Activated naive CD8-positive, alpha-beta T cell treated with anti-CD3 and anti-CD28 coated beads, Interleukin-2, amount 50 U/mL, for 24 hours (primary cell): ENCODE results near the gene WDR37.

Source experiments
- ATAC-seq: fragments of 150-1000 bp; cut with Tn5 transposase; one replicate; pipeline ENCODE4 v1.10.0; 2021
- DNase-seq: peaks from one replicate; pipeline ENCODE4 v3.0.0; 2021
- H3K27ac Mint-ChIP-seq: one replicate; pipeline ENCODE4 v1.8.0; 2021; ENCODE audit warnings: mild to moderate bottlenecking, mixed read lengths
- H3K27me3 Mint-ChIP-seq: one replicate; pipeline ENCODE4 v1.8.0; 2021; ENCODE audit warnings: mixed read lengths
- H3K36me3 Mint-ChIP-seq: one replicate; pipeline ENCODE4 v1.8.0; 2021; ENCODE audit warnings: low read depth, mixed read lengths
- H3K4me1 Mint-ChIP-seq: one replicate; pipeline ENCODE4 v1.8.0; 2021; ENCODE audit warnings: mixed read lengths
- H3K4me3 Mint-ChIP-seq: one replicate; pipeline ENCODE4 v1.8.0; 2021; ENCODE audit warnings: mild to moderate bottlenecking, moderate library complexity, mixed read lengths
- H3K9me3 Mint-ChIP-seq: one replicate; pipeline ENCODE4 v1.8.0; 2021; ENCODE audit warnings: mixed read lengths

The WDR37 gene

DNA sequence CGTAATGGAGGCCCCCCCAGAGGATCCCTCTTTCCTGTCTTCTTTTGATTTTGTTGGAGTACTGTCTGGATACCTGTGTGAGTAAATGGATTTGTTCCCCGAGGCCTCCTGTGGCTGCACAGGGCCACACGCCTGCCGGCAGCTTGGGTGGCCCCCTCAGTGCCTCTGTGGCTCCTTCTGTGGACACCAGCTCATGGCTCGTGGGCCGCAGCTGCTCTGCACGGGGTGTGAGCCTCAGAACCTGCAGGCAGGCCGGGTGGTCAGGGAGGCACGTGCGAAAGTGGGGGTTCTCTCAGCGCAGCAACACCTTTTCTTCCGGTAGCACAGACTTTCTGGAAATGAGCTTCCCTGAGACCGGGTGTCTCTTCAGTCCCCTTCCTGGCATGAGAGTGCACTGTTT, 70.3 kb downstream of the WDR37 start:
- Mint-ChIP-seq H3K4me3 (no peak overlapping the region), H3K4me1 (peaks cover 19% of the 10 kb centered on the region), H3K9me3 (no peaks in the 10 kb centered on the region), H3K27ac (no peak overlapping the region), H3K36me3 (peaks cover 64% of the 10 kb centered on the region), H3K27me3 (no peaks in the 10 kb centered on the region)
- ATAC-seq (no peak), DNase-seq (no peak)

GRCh38 chr10:1127629-1128028, 71.4 kb downstream of the WDR37 start:
- no peaks in the 10 kb centered on the region for H3K27me3 Mint-ChIP-seq
- DNase-seq (no peak), ATAC-seq (no peak)
- no peak overlapping the region for H3K27ac Mint-ChIP-seq
- H3K4me3 Mint-ChIP-seq: no peak overlapping the region
- H3K4me1 Mint-ChIP-seq: peaks cover 14% of the 10 kb centered on the region
- peaks cover 60% of the 10 kb centered on the region for H3K36me3 Mint-ChIP-seq
- H3K9me3 Mint-ChIP-seq: no peaks in the 10 kb centered on the region

GRCh38 chr10:1128115-1128514, 71.9 kb downstream of the WDR37 start:
- DNase-seq (no peak), ATAC-seq (no peak)
- Mint-ChIP-seq H3K27ac (no peak overlapping the region), H3K27me3 (no peaks in the 10 kb centered on the region), H3K4me3 (no peak overlapping the region), H3K9me3 (no peaks in the 10 kb centered on the region), H3K4me1 (peaks cover 10% of the 10 kb centered on the region), H3K36me3 (peaks cover 56% of the 10 kb centered on the region)

DNA sequence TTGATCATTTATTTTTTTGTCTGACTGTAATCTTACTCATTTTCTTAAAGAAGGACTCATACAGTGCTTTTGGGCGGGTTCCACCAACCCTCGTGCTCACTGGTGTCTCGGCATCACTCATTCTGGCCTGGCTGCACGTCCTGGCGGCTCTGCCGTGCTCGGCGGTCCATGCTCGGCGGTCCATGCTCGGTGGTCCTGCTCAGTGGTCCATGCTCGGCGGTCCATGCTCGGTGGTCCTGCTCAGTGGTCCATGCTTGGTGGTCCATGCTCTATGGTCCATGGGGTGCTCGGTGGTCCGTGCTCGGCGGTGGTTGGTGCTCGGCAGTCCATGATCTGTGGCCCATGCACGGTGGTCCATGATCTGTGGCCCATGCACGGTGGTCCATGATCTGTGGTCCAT, 72.5 kb downstream of the WDR37 start:
- peaks cover 52% of the 10 kb centered on the region for H3K36me3 Mint-ChIP-seq
- DNase-seq: no peak
- H3K9me3 Mint-ChIP-seq: no peaks in the 10 kb centered on the region
- H3K27me3 Mint-ChIP-seq: no peaks in the 10 kb centered on the region
- no peak overlapping the region for H3K4me3 Mint-ChIP-seq
- no peak overlapping the region for H3K27ac Mint-ChIP-seq
- peaks cover 8% of the 10 kb centered on the region for H3K4me1 Mint-ChIP-seq
- no peak for ATAC-seq

- no peak for DNase-seq
- no peaks in the 10 kb centered on the region for H3K27me3 Mint-ChIP-seq
- H3K4me3 Mint-ChIP-seq: no peak overlapping the region
- no peak for ATAC-seq
- H3K27ac Mint-ChIP-seq: no peak overlapping the region
- peaks cover 38% of the 10 kb centered on the region for H3K36me3 Mint-ChIP-seq
- no peaks in the 10 kb centered on the region for H3K9me3 Mint-ChIP-seq
- peaks cover 6% of the 10 kb centered on the region for H3K4me1 Mint-ChIP-seq
Observed at GRCh38 chr10:1130226-1130625, 74.0 kb downstream of the WDR37 start.

GRCh38 chr10:1130995-1131790, 75.0 kb downstream of the WDR37 start:
- no peak for ATAC-seq
- Mint-ChIP-seq H3K27ac (peak overlapping the region; percentile 22), H3K4me1 (peaks cover 6% of the 10 kb centered on the region), H3K36me3 (peaks cover 34% of the 10 kb centered on the region), H3K4me3 (no peak overlapping the region), H3K27me3 (no peaks in the 10 kb centered on the region), H3K9me3 (no peaks in the 10 kb centered on the region)
- DNase-seq: no peak

DNA sequence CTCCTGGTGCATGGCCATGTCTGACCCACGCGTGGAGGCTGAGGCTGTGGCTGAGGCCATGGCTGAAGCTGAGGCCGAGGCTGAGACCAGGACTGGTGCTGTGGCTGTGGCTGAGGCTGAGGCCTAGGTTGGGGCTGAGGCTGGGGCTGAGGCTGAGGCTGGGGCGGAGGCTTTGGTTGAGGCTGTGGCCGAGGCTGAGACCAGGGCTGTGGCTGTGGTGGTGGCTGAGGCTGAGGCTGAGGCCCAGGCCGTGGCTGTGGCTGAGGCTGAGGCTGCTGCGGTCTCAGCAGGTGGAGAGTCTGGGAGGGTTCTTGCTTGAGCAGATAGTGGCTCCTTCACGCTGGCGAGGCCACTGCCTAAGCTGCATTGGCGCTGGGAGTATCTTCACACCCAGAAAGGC, 76.4 kb downstream of the WDR37 start:
- DNase-seq (no peak), ATAC-seq (no peak)
- Mint-ChIP-seq H3K4me3 (no peak overlapping the region), H3K36me3 (peaks cover 31% of the 10 kb centered on the region), H3K27ac (no peak overlapping the region), H3K4me1 (peaks cover 6% of the 10 kb centered on the region), H3K27me3 (no peaks in the 10 kb centered on the region), H3K9me3 (no peaks in the 10 kb centered on the region)

DNA sequence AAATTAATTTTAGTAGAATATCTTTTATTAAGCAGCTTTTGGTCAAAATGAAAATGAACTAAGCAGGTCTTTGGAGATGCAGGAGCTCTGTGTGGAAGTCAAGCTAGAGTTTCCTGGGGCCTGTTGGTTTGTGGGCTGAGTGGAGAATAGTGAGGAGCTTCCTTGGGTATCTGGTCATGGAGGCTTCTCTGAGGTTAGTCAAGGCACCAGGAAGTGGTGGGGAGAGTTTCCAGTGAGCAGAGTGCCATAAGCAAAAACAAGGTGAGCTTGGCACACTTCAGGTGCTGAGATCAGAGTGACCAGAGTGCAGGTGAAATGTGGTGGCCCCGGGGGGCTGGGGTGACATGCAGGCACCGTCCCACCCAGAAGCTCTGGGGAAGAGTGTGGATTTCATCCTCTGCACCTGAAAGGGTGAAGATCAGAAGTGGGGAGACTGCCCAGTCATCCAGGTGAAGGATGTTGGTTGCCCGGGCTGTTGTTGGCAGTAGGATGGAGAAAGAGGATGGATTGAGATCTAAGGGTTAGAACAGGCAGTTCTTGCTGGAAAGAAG, 77.4 kb downstream of the WDR37 start:
- Mint-ChIP-seq H3K4me3 (no peak overlapping the region), H3K27ac (peak overlapping the region; percentile 61), H3K36me3 (peaks cover 27% of the 10 kb centered on the region), H3K4me1 (peaks cover 6% of the 10 kb centered on the region), H3K9me3 (peaks cover 5% of the 10 kb centered on the region), H3K27me3 (no peaks in the 10 kb centered on the region)
- no peak for ATAC-seq
- no peak for DNase-seq

DNA sequence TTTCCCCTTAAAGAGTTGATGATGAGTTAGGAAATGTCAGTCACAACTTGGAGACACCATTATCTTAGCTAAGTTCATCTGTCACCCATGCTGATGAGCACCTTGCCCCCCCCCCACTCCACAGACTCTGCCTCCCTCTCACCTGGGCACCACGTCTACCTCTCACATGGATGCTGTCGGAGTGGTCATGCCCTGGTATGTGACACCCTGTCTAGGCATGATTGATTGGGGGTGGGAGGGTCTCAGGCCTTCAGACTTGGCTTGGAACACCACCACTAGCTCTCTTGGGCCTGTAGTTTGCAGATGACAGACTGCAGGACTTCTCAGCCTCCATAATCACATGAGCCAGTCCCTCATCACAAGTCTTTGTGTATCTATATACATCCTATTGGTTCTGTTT, 78.0 kb downstream of the WDR37 start:
- H3K9me3 Mint-ChIP-seq: peaks cover 11% of the 10 kb centered on the region
- no peak for ATAC-seq

GRCh38 chr10:1136268-1136667, 80.1 kb downstream of the WDR37 start:
- DNase-seq: no peak
- no peak overlapping the region for H3K27ac Mint-ChIP-seq
- no peak overlapping the region for H3K4me3 Mint-ChIP-seq
- H3K36me3 Mint-ChIP-seq: peaks cover 11% of the 10 kb centered on the region
- no peaks in the 10 kb centered on the region for H3K27me3 Mint-ChIP-seq
- no peak for ATAC-seq
- peaks cover 6% of the 10 kb centered on the region for H3K4me1 Mint-ChIP-seq
- peaks cover 15% of the 10 kb centered on the region for H3K9me3 Mint-ChIP-seq

More for the DNA sequence above, 78.0 kb downstream of the WDR37 start:
- DNase-seq: no peak
- no peak overlapping the region for H3K4me3 Mint-ChIP-seq
- peaks cover 6% of the 10 kb centered on the region for H3K4me1 Mint-ChIP-seq
- no peak overlapping the region for H3K27ac Mint-ChIP-seq
- no peaks in the 10 kb centered on the region for H3K27me3 Mint-ChIP-seq
- H3K36me3 Mint-ChIP-seq: peaks cover 23% of the 10 kb centered on the region

DNA sequence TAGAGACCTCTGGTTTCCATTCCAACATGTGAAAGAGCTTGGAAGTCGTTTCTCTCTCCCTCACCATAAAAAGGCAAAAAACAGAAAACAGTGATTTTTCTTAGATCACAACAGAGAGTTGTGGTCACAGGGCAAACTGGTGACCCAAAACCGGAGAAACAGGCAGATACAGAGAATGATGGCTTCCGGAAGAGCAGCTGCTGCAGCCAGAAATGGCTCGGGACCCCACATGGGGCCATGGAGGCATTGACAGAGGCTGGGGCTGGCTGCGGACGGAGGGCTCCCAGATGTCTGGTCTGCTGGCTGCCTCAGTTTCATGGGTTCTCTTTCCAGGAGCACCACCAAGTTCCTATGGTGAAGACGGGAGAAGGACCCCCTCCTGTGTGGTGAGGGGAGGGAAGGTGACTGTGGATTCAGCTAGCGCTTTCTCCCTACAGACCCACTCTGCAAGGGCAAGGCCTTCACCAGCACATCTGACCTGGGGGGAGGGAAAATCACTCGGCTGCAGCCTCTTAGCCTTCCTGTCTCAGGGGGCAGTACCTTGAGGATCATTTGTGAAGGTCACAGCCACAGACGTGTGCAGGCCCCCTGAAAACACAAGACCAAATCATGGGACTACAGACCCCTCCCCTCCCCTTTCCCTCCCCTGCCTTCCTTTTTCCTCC, 81.4 kb downstream of the WDR37 start:
- no peak for ATAC-seq
- no peak overlapping the region for H3K4me3 Mint-ChIP-seq
- peaks cover 15% of the 10 kb centered on the region for H3K9me3 Mint-ChIP-seq
- peaks cover 6% of the 10 kb centered on the region for H3K4me1 Mint-ChIP-seq
- H3K27me3 Mint-ChIP-seq: peaks cover 2% of the 10 kb centered on the region
- no peak overlapping the region for H3K27ac Mint-ChIP-seq
- DNase-seq: no peak
- peaks cover 4% of the 10 kb centered on the region for H3K36me3 Mint-ChIP-seq

GRCh38 chr10:1138529-1138928, 82.3 kb downstream of the WDR37 start:
- no peak for DNase-seq
- ATAC-seq: no peak
- Mint-ChIP-seq H3K4me1 (peaks cover 5% of the 10 kb centered on the region), H3K4me3 (no peak overlapping the region), H3K9me3 (peaks cover 15% of the 10 kb centered on the region), H3K27ac (no peak overlapping the region), H3K27me3 (peaks cover 2% of the 10 kb centered on the region), H3K36me3 (peaks cover 4% of the 10 kb centered on the region)

DNA sequence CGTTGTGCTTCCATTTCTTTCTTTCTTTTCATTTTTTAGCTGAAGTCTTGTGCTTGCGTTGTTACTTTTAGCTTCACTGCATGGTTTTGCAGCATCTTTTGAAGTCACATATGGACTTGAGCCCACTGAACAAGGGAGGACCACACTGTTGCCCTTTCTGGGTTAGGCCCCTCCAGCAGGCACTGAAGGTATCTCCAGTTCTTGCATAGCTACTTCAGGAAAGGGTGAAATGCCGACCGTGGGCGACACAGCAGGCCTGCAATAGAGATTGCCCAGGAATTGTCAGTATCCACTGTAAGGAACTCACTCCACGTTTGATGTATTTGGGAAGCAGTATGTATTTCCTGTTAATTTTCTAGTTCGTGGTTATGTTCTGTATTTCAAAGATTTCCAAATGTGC, 85.1 kb downstream of the WDR37 start:
- H3K27ac Mint-ChIP-seq: no peak overlapping the region
- H3K9me3 Mint-ChIP-seq: peaks cover 21% of the 10 kb centered on the region
- H3K36me3 Mint-ChIP-seq: peaks cover 7% of the 10 kb centered on the region
- DNase-seq (no peak), ATAC-seq (no peak)
- H3K27me3 Mint-ChIP-seq: peaks cover 2% of the 10 kb centered on the region
- H3K4me1 Mint-ChIP-seq: no peaks in the 10 kb centered on the region
- no peak overlapping the region for H3K4me3 Mint-ChIP-seq

DNA sequence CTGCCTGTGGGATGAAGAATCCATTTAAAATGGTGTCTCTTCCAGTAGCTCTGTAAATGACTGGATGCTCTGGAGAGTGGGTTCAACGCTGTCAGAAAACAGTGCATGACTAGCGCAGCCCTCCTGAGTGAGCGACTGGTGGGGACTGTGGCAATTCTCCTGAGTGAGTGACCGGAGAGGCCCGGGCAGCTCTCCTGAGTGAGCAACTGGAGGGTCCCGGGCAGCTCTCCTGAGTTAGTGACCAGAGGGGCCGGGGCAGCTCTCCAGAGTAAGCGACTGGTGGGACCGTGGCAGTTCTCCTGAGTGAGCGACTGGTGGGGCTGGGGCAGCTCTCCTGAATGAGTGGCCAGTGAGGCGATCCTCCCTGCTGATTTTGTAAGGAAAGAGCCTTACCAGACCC, 85.5 kb downstream of the WDR37 start:
- no peak overlapping the region for H3K4me3 Mint-ChIP-seq
- no peak for DNase-seq
- peaks cover 8% of the 10 kb centered on the region for H3K36me3 Mint-ChIP-seq
- peaks cover 22% of the 10 kb centered on the region for H3K9me3 Mint-ChIP-seq
- H3K4me1 Mint-ChIP-seq: no peaks in the 10 kb centered on the region
- ATAC-seq: no peak
- H3K27me3 Mint-ChIP-seq: peaks cover 3% of the 10 kb centered on the region
- no peak overlapping the region for H3K27ac Mint-ChIP-seq

- H3K4me3 Mint-ChIP-seq: no peak overlapping the region
- H3K4me1 Mint-ChIP-seq: no peaks in the 10 kb centered on the region
- peaks cover 8% of the 10 kb centered on the region for H3K27me3 Mint-ChIP-seq
- ATAC-seq (no peak), DNase-seq (peak; percentile 16)
- no peak overlapping the region for H3K27ac Mint-ChIP-seq
- H3K9me3 Mint-ChIP-seq: peaks cover 27% of the 10 kb centered on the region
- peaks cover 12% of the 10 kb centered on the region for H3K36me3 Mint-ChIP-seq
Observed at GRCh38 chr10:1142596-1142995, 86.4 kb downstream of the WDR37 start.
